ENCODE measurements around the gene CDK3. TPM values are rescaled to one million over a fixed set of nuclear protein-coding genes. Genes with fewer than 3 reads are reported as not detected.

The CDK3 gene
- total RNA-seq, 1 experiment from 2014 or later = 7.1 TPM

- no peak overlapping the region for H3K27ac ChIP-seq (ENCODE audit: low read depth, low read length)
- no peak overlapping the region for H3K4me3 ChIP-seq (replicated peaks in 1 of 2; ENCODE audit: low read depth in 1 of 2, low read length in 2 of 2)
- DNase-seq (ENCODE audit: low read depth, low spot score) (no peak), ATAC-seq (no peak)
- H3K79me2 ChIP-seq (ENCODE audit: insufficient read depth, low read length) = peaks cover 38% of the 10 kb centered on the region
- no peak overlapping the region for H3K4me2 ChIP-seq (ENCODE audit: low read length)
- ChIA-PET CTCF (no interaction called here), POLR2A (no interaction called here), RAD21 (ENCODE audit: low non-redundant PET in 1 of 2, low total read pairs in 2 of 2, uncharacterized antibody in 2 of 2, unreplicated experiment in 2 of 2) (no interaction called here)
- H3K36me3 ChIP-seq (ENCODE audit: control insufficient read depth in 1 of 2, insufficient read depth in 2 of 2, low read length in 2 of 2) = peaks cover 64 to 73% of the 10 kb centered on the region in 2 experiments
- intact Hi-C loops (cut with micrococcal nuclease) = no loop called here
- BruUV-seq (replicated peaks) = no TSS peak
- H3K9me2 ChIP-seq (ENCODE audit: insufficient read depth) = no peaks in the 10 kb centered on the region
- H3K27me3 ChIP-seq (ENCODE audit: insufficient read depth, low read length) = no peaks in the 10 kb centered on the region
- H3K9ac ChIP-seq (ENCODE audit: low read length) = no peak overlapping the region
- no peaks in the 10 kb centered on the region for H4K20me1 ChIP-seq (ENCODE audit: insufficient read depth)
- peaks cover 29% of the 10 kb centered on the region in 2 experiments for H3K4me1 ChIP-seq (ENCODE audit: control insufficient read depth in 1 of 2, insufficient read depth in 2 of 2, low read length in 2 of 2)
- TF ChIP-seq ATF3 (IDR thresholded peaks at IDR 0.05) = no peak
- no peak for TF ChIP-seq EGR1 (IDR thresholded peaks at IDR 0.05; ENCODE audit: low read depth)
- no peak for TF ChIP-seq SRF (IDR thresholded peaks at IDR 0.05; ENCODE audit: low read depth)
- no peak for TF ChIP-seq ZFX (IDR thresholded peaks at IDR 0.05)
- TF ChIP-seq EZH2phosphoT487 (IDR thresholded peaks at IDR 0.05; ENCODE audit: borderline replicate concordance) = no peak
- no peak for TF ChIP-seq POLR2A (IDR thresholded peaks at IDR 0.05; ENCODE audit: borderline replicate concordance, extremely low read depth, insufficient read depth, insufficient read length)
- no peak for TF ChIP-seq EZH2 (IDR thresholded peaks at IDR 0.05)
- no peak for TF ChIP-seq ZNF274 (IDR thresholded peaks at IDR 0.05; ENCODE audit: low read depth, low read length)
- TF ChIP-seq JUND (IDR thresholded peaks at IDR 0.05) = no peak
- H2AFZ ChIP-seq (ENCODE audit: low read depth, low read length, poor library complexity, severe bottlenecking) = no peak overlapping the region
- H3K9me3 ChIP-seq (ENCODE audit: control insufficient read depth in 1 of 2, insufficient read depth in 1 of 2, low read depth in 1 of 2, low read length in 2 of 2) = no peaks in the 10 kb centered on the region
Observed at GRCh38 chr17:76049239-76049638, 48.6 kb downstream of the CDK3 start.

GRCh38 chr17:76049836-76050537 lies 49.3 kb downstream of the CDK3 start:
- Histone ChIP-seq H4K20me1 (ENCODE audit: insufficient read depth) (no peaks in the 10 kb centered on the region), H3K36me3 (ENCODE audit: control insufficient read depth in 1 of 2, insufficient read depth in 2 of 2, low read length in 2 of 2) (peaks cover 58 to 70% of the 10 kb centered on the region in 2 experiments)
- TF ChIP-seq REST (IDR thresholded peaks at IDR 0.05; ENCODE audit: low read depth) = no peak
- no peak for TF ChIP-seq EZH2phosphoT487 (IDR thresholded peaks at IDR 0.05; ENCODE audit: borderline replicate concordance)
- TF ChIP-seq SIN3A (IDR thresholded peaks at IDR 0.05; ENCODE audit: low read depth) = no peak
- TF ChIP-seq ATF3 (IDR thresholded peaks at IDR 0.05) = no peak
- no peak for TF ChIP-seq EGR1 (IDR thresholded peaks at IDR 0.05; ENCODE audit: low read depth)
- no peak for TF ChIP-seq JUND (IDR thresholded peaks at IDR 0.05)

More at GRCh38 chr17:76049836-76050537, 49.3 kb downstream of the CDK3 start:
- DNase-seq (ENCODE audit: low read depth, low spot score) (no peak), ATAC-seq (no peak)
- no peak overlapping the region for H3K27ac ChIP-seq (ENCODE audit: low read depth, low read length)
- H3K9ac ChIP-seq (ENCODE audit: low read length) = no peak overlapping the region
- no peak overlapping the region for H3K4me3 ChIP-seq (replicated peaks in 1 of 2; ENCODE audit: low read depth in 1 of 2, low read length in 2 of 2)
- intact Hi-C loops (cut with micrococcal nuclease) = no loop called here
- H2AFZ ChIP-seq (ENCODE audit: low read depth, low read length, poor library complexity, severe bottlenecking) = no peak overlapping the region
- POLR2A ChIA-PET = no interaction called here
- no TSS peak for BruUV-seq (replicated peaks)
- peaks cover 38% of the 10 kb centered on the region for H3K79me2 ChIP-seq (ENCODE audit: insufficient read depth, low read length)
- no peak overlapping the region for H3K4me2 ChIP-seq (ENCODE audit: low read length)
- H3K27me3 ChIP-seq (ENCODE audit: insufficient read depth, low read length) = no peaks in the 10 kb centered on the region
- RAD21 ChIA-PET (ENCODE audit: low non-redundant PET in 1 of 2, low total read pairs in 2 of 2, uncharacterized antibody in 2 of 2, unreplicated experiment in 2 of 2) = no interaction called here
- CTCF ChIA-PET = no interaction called here
- H3K9me2 ChIP-seq (ENCODE audit: insufficient read depth) = no peaks in the 10 kb centered on the region
- peaks cover 36 to 37% of the 10 kb centered on the region in 2 experiments for H3K4me1 ChIP-seq (ENCODE audit: control insufficient read depth in 1 of 2, insufficient read depth in 2 of 2, low read length in 2 of 2)
- H3K9me3 ChIP-seq (ENCODE audit: control insufficient read depth in 1 of 2, insufficient read depth in 1 of 2, low read depth in 1 of 2, low read length in 2 of 2) = no peaks in the 10 kb centered on the region
